BE2C (cell line): ENCODE results near the gene TRAPPC8.
"Not testable (repeated sequence)": the region's sequence is repeated elsewhere in the genome, so short reads cannot be mapped to it uniquely, and the experiment has no call there.

Experiments
- DNase-seq: peaks from one replicate; pipeline ENCODE4 v3.0.0-alpha.2; 2020
- H3K27me3 ChIP-seq: fragments of 250-450 bp; sonication (Bioruptor Pico); 2 replicates; pipeline ENCODE4 v1.5.1; 2020; ENCODE audit warnings: mild to moderate bottlenecking
- H3K36me3 ChIP-seq: fragments of 250-450 bp; sonication (Bioruptor Pico); 2 replicates; pipeline ENCODE4 v1.5.1; 2020; ENCODE audit warnings: mild to moderate bottlenecking
- H3K4me1 ChIP-seq: fragments of 250-450 bp; sonication (Bioruptor Pico); 2 replicates; pipeline ENCODE4 v1.5.1; 2020
- H3K4me3 ChIP-seq: 2 replicates; pipeline ENCODE4 v1.5.1; 2011; ENCODE audit warnings: low read depth, low read length
- H3K9me3 ChIP-seq: fragments of 250-450 bp; sonication (Bioruptor Pico); 2 replicates; pipeline ENCODE4 v1.5.1; 2020
- TF ChIP-seq, protein P1 (sequence below): IDR thresholded peaks from 2 replicates; pipeline ENCODE4 v1.5.1; 2012; ENCODE audit warnings: mild to moderate bottlenecking, low read depth, low read length

Gene TRAPPC8

DNA sequence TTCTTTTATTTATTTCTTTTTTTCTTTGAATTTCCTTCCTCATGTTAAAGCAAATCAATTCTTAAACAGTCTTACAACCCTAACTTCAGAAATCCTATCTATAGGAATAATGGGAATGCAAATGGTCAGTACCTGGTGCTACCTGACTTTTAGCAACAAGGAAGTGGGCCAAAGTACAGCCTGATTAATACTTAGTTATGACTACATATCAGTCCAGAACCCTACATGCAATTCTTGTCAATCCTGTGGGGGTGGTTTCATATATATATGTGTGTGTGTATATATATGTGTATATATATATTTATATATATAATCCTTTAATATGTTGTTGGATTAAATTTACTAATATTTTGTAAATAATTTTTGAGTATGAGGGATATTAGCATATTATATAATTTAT lies 14.8 kb upstream of the TRAPPC8 start:
- H3K27me3 ChIP-seq = no peaks in the 10 kb centered on the region
- no peaks in the 10 kb centered on the region for H3K9me3 ChIP-seq
- H3K4me3 ChIP-seq = no peak overlapping the region
- H3K36me3 ChIP-seq = no peaks in the 10 kb centered on the region
- no peak for DNase-seq
- no peaks in the 10 kb centered on the region for H3K4me1 ChIP-seq
- TF ChIP-seq, protein P1, sequence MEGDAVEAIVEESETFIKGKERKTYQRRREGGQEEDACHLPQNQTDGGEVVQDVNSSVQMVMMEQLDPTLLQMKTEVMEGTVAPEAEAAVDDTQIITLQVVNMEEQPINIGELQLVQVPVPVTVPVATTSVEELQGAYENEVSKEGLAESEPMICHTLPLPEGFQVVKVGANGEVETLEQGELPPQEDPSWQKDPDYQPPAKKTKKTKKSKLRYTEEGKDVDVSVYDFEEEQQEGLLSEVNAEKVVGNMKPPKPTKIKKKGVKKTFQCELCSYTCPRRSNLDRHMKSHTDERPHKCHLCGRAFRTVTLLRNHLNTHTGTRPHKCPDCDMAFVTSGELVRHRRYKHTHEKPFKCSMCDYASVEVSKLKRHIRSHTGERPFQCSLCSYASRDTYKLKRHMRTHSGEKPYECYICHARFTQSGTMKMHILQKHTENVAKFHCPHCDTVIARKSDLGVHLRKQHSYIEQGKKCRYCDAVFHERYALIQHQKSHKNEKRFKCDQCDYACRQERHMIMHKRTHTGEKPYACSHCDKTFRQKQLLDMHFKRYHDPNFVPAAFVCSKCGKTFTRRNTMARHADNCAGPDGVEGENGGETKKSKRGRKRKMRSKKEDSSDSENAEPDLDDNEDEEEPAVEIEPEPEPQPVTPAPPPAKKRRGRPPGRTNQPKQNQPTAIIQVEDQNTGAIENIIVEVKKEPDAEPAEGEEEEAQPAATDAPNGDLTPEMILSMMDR = no peak

- H3K9me3 ChIP-seq = no peaks in the 10 kb centered on the region
- no peak overlapping the region for H3K4me3 ChIP-seq
- TF ChIP-seq, protein P1 = no peak
- no peaks in the 10 kb centered on the region for H3K27me3 ChIP-seq
- DNase-seq = peak; percentile 10
- H3K36me3 ChIP-seq = no peaks in the 10 kb centered on the region
- no peaks in the 10 kb centered on the region for H3K4me1 ChIP-seq
These were observed 11.4 kb upstream of the TRAPPC8 start for GRCh38 chr18:31954349-31954748.

GRCh38 chr18:31953699-31954098 lies 10.8 kb upstream of the TRAPPC8 start:
- DNase-seq, H3K4me1 ChIP-seq, H3K9me3 ChIP-seq, H3K4me3 ChIP-seq, H3K27me3 ChIP-seq, H3K36me3 ChIP-seq: not testable (repeated sequence)

GRCh38 chr18:31952223-31952622 lies 9.3 kb upstream of the TRAPPC8 start:
- H3K27me3 ChIP-seq = no peaks in the 10 kb centered on the region
- no peaks in the 10 kb centered on the region for H3K9me3 ChIP-seq
- DNase-seq = no peak
- no peaks in the 10 kb centered on the region for H3K4me1 ChIP-seq
- H3K36me3 ChIP-seq = no peaks in the 10 kb centered on the region
- H3K4me3 ChIP-seq = no peak overlapping the region
- TF ChIP-seq, protein P1 = no peak

DNA sequence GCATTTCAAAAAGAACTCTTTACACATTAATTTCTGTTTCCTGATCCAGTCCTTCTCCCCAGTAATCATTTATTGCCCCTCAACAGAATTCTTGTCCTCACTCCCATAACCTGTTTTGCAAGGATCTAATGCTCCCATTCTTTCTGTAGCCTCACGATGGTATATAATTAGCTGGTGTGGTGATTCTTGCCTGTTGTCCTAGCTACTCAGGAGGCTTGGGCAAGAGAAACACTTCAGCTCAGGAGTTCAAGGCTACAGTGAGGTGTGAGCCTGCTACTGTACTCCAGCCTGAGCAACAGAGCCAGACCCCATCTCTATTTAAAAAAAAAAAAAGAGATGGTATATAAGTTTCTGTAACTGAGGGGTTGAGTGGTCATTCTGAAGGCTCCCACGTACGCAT lies 7.7 kb upstream of the TRAPPC8 start:
- DNase-seq = no peak
- Histone ChIP-seq H3K9me3 (no peaks in the 10 kb centered on the region), H3K27me3 (no peaks in the 10 kb centered on the region), H3K4me3 (no peak overlapping the region), H3K4me1 (no peaks in the 10 kb centered on the region), H3K36me3 (no peaks in the 10 kb centered on the region)
- TF ChIP-seq, protein P1 = no peak

- not testable (repeated sequence) for DNase-seq, H3K27me3 ChIP-seq, H3K4me1 ChIP-seq, H3K9me3 ChIP-seq, H3K36me3 ChIP-seq, H3K4me3 ChIP-seq
These were observed 5.4 kb upstream of the TRAPPC8 start for GRCh38 chr18:31948349-31948748.

- DNase-seq = no peak
- H3K4me3 ChIP-seq = no peak overlapping the region
These were observed 3.5 kb upstream of the TRAPPC8 start for GRCh38 chr18:31946305-31947046.

More at GRCh38 chr18:31946305-31947046, 3.5 kb upstream of the TRAPPC8 start:
- H3K27me3 ChIP-seq = no peaks in the 10 kb centered on the region
- TF ChIP-seq, protein P1 = no peak
- no peaks in the 10 kb centered on the region for H3K9me3 ChIP-seq
- H3K4me1 ChIP-seq = no peaks in the 10 kb centered on the region
- no peaks in the 10 kb centered on the region for H3K36me3 ChIP-seq
